ENCODE measurements around the gene NUDT5. TPM values are rescaled to one million over a fixed set of nuclear protein-coding genes. Genes with fewer than 3 reads are reported as not detected.

Gene NUDT5
- total RNA-seq, 1 experiment from 2014 or later = 117 TPM

- Mint-ChIP-seq H3K27ac (no peak overlapping the region), H3K36me3 (ENCODE audit: insufficient read depth in 1 of 3, low read depth in 3 of 3) (peaks cover 14 to 38% (median 29%) of the 10 kb centered on the region in 3 experiments; a peak in 6 of 7 replicates), H3K4me3 (no peak overlapping the region), H3K27me3 (ENCODE audit: low read depth) (no peaks in the 10 kb centered on the region), H3K9me3 (no peaks in the 10 kb centered on the region), H3K4me1 (peaks cover 0 to 3% of the 10 kb centered on the region in 2 experiments; a peak in 2 of 4 replicates)
- Histone ChIP-seq H3K4me1 (ENCODE audit: insufficient read depth, low read length) (no peaks in the 10 kb centered on the region), H3T11ph (ENCODE audit: low read length) (no peak overlapping the region), H3K4me2 (ENCODE audit: insufficient read depth, insufficient read length, low read length) (no peak overlapping the region), H3K9ac (ENCODE audit: extremely low read depth, insufficient read length, low read length) (no peak overlapping the region), H3K23me2 (ENCODE audit: insufficient read length, low read depth, low read length, poor library complexity, severe bottlenecking) (no peaks in the 10 kb centered on the region), H2BK5ac (ENCODE audit: insufficient read length, low read length) (no peak overlapping the region), H2AFZ (ENCODE audit: low read length) (no peak overlapping the region), H4K91ac (ENCODE audit: insufficient read length, low read depth, low read length) (no peak overlapping the region), H2AK5ac (ENCODE audit: insufficient read length, low read length) (no peak overlapping the region), H3K23ac (ENCODE audit: insufficient read length, low read depth, low read length) (no peak overlapping the region), H3K27ac (ENCODE audit: insufficient read length, low read depth, low read length) (no peak overlapping the region), H3K14ac (ENCODE audit: insufficient read depth, low read length) (no peak overlapping the region), H3K79me1 (ENCODE audit: insufficient read depth, low read depth, low read length, poor library complexity, severe bottlenecking) (no peaks in the 10 kb centered on the region), H2BK120ac (ENCODE audit: low read depth, low read length, poor library complexity, severe bottlenecking) (no peak overlapping the region), H4K8ac (replicated peaks; ENCODE audit: insufficient read length, low read depth, low read length) (no peak overlapping the region), H2BK15ac (ENCODE audit: low read depth, low read length) (no peak overlapping the region), H3K9me3 (ENCODE audit: control insufficient read depth, low read depth, low read length) (no peaks in the 10 kb centered on the region), H4K20me1 (ENCODE audit: control insufficient read depth, insufficient read depth, insufficient read length) (no peaks in the 10 kb centered on the region), H3K4ac (ENCODE audit: low read depth, low read length) (no peak overlapping the region), H3K56ac (ENCODE audit: insufficient read length, low read depth, low read length) (no peak overlapping the region), H4K5ac (ENCODE audit: insufficient read length, low read depth, low read length) (no peak overlapping the region), H3K79me2 (ENCODE audit: insufficient read depth, low read length) (no peaks in the 10 kb centered on the region), H2BK20ac (ENCODE audit: low read depth, low read length, poor library complexity, severe bottlenecking) (no peak overlapping the region), H3K27me3 (ENCODE audit: insufficient read depth, low read length) (no peaks in the 10 kb centered on the region), H3K18ac (ENCODE audit: insufficient read length, low read depth, low read length) (no peak overlapping the region), H2BK12ac (ENCODE audit: insufficient read length, low read depth, low read length) (no peak overlapping the region)
- DNase-seq = no peak
- WGBS (ENCODE audit: extremely low coverage, insufficient read length, low lambda C conversion rate) = no CpG with 5 or more reads among the region's 14 CpGs
- TF ChIP-seq CTCF (conservative IDR thresholded peaks at IDR 0.05) = no peak
Observed at GRCh38 chr10:12156367-12157123, 39.1 kb downstream of the NUDT5 start.

Data from H9 (cell line).